ENCODE measurements around the gene PKIB.
"Not testable (repeated sequence)": the region's sequence is repeated elsewhere in the genome, so short reads cannot be mapped to it uniquely, and the experiment has no call there.

PKIB gene

DNA sequence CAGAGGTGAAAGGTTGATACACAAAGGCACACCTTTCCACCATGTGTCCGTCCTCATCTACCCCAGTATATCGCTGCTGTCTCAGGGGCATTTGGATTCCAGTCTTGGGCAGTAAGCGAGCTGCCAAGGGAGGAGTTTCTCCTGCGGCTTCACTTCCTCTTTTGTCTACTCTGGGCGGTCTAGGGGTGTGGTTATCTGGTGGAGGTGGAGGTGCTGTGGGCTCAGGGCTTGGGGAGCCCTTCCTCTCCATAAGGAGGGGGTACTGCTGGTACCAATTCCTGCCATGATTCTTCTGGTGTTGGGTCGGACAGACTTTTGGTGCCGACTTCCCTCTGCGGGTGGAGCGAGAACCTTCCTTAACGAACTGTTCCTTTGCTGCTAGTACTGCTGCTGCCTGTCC, 137.4 kb downstream of the PKIB start:
- no peaks in the 10 kb centered on the region for H3K4me1 ChIP-seq (ENCODE audit: insufficient read depth, low read length)
- H3K36me3 ChIP-seq (ENCODE audit: insufficient read depth, low read length): no peaks in the 10 kb centered on the region
- no peaks in the 10 kb centered on the region for H3K27me3 ChIP-seq (ENCODE audit: control insufficient read depth in 1 of 2, insufficient read depth in 2 of 2, low read length in 2 of 2)
- no peak overlapping the region for H3K9ac ChIP-seq (ENCODE audit: low read length)
- no peak overlapping the region for H3K27ac ChIP-seq (ENCODE audit: low read depth, low read length)
- no peak overlapping the region for H3K4me3 ChIP-seq (ENCODE audit: low read depth in 1 of 2, low read length in 2 of 2)
- no peaks in the 10 kb centered on the region for H3K9me3 ChIP-seq (ENCODE audit: low read length)

DNA sequence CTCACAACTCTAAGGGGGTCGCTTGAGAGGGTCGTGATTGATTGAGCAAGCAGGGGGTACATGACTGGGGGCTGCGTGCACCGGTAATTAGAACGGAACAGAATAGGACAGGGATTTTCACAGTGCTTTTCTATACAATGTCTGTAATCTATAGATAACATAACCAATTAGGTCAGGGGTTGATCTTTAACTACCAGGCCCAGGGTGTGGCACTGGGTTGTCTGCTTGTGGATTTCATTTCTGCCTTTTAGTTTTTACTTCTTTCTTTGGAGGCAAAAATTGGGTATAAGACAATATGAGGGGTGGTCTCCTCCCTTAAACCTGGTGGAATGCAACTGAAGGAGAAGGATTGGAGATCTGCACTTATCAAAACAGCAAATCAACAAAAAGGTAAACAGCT, 138.7 kb downstream of the PKIB start:
- H3K27ac ChIP-seq (ENCODE audit: low read depth, low read length); H3K27me3 ChIP-seq (ENCODE audit: control insufficient read depth in 1 of 2, insufficient read depth in 2 of 2, low read length in 2 of 2); H3K4me3 ChIP-seq (ENCODE audit: low read depth in 1 of 2, low read length in 2 of 2); H3K36me3 ChIP-seq (ENCODE audit: insufficient read depth, low read length); H3K9ac ChIP-seq (ENCODE audit: low read length); H3K9me3 ChIP-seq (ENCODE audit: low read length); H3K4me1 ChIP-seq (ENCODE audit: insufficient read depth, low read length): not testable (repeated sequence)

DNA sequence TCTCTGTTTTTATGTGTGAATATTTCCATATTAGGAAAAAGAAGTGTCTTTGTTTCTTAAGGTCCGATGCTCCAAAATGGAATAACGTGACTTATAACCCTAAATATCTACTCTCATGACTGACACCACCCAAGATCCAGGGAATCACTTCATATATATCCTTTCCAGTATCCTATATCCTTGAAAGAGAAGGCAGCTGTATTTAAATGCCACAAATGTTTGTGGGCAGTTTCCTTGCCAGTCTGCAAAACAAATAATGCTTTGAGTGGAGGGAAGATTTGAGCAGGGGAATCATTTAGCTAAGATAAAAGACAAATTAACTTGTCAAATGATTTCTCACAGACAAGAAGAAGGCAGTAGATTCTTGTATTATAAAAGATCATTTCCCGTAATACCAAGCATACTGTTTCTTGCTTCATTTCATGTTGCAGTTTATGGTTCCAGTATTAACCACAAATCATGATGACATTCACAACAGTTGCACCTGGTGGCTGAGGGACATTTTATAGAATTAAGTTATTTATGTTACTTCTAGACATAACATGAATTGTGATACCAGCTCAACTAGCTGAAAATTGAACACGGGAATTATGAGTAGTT, 139.3 kb downstream of the PKIB start:
- Histone ChIP-seq H3K27ac (ENCODE audit: low read depth, low read length) (no peak overlapping the region), H3K4me3 (ENCODE audit: low read depth in 1 of 2, low read length in 2 of 2) (no peak overlapping the region), H3K27me3 (ENCODE audit: control insufficient read depth in 1 of 2, insufficient read depth in 2 of 2, low read length in 2 of 2) (no peaks in the 10 kb centered on the region), H3K9me3 (ENCODE audit: low read length) (no peaks in the 10 kb centered on the region), H3K36me3 (ENCODE audit: insufficient read depth, low read length) (no peaks in the 10 kb centered on the region), H3K9ac (ENCODE audit: low read length) (no peak overlapping the region), H3K4me1 (ENCODE audit: insufficient read depth, low read length) (no peaks in the 10 kb centered on the region)

DNA sequence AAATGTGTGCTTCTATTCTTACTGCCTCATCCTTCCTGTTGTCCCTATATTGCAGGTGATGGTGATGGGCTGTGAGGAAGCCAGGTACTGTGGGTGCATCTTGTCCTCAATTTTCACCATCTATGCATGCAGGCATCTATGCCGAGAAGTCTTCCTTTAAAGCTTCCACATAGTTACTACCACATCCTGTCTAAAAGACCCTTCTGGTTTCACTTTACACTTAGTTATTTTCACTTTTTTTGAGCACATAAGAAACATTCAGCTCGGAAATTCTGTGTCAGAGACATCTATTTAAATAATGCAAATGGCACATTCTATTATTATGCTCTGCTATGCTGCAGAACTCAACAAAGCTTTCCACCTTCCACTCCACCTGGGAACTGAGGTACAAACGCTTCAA, 141.1 kb downstream of the PKIB start:
- no peak overlapping the region for H3K4me3 ChIP-seq (ENCODE audit: low read depth in 1 of 2, low read length in 2 of 2)
- H3K9ac ChIP-seq (ENCODE audit: low read length): no peak overlapping the region
- H3K9me3 ChIP-seq (ENCODE audit: low read length): no peaks in the 10 kb centered on the region
- no peak overlapping the region for H3K27ac ChIP-seq (ENCODE audit: low read depth, low read length)
- H3K27me3 ChIP-seq (ENCODE audit: control insufficient read depth in 1 of 2, insufficient read depth in 2 of 2, low read length in 2 of 2): no peaks in the 10 kb centered on the region
- H3K36me3 ChIP-seq (ENCODE audit: insufficient read depth, low read length): no peaks in the 10 kb centered on the region
- H3K4me1 ChIP-seq (ENCODE audit: insufficient read depth, low read length): no peaks in the 10 kb centered on the region

DNA sequence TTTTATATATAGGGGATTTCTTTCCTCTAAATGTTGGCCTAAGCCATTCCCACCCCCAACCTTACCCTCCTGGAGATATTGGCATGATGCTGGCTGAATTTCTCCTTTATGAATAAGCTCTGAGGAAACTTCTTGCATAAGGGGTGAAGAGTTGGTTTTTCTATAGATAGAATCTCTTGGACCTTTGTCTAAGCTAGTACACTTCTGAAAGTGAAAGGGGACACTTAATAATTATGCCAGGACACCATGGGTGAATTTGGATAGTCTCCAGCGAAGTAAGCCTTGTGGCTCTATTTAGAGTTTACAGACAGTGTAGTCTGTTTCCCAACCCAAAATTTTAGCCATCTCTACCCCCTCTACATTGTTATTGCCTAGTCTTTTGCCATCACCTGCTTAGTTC, 142.3 kb downstream of the PKIB start:
- Histone ChIP-seq H3K27me3 (ENCODE audit: control insufficient read depth in 1 of 2, insufficient read depth in 2 of 2, low read length in 2 of 2) (no peaks in the 10 kb centered on the region), H3K4me1 (ENCODE audit: insufficient read depth, low read length) (no peaks in the 10 kb centered on the region), H3K27ac (ENCODE audit: low read depth, low read length) (no peak overlapping the region), H3K36me3 (ENCODE audit: insufficient read depth, low read length) (no peaks in the 10 kb centered on the region), H3K9ac (ENCODE audit: low read length) (no peak overlapping the region), H3K4me3 (ENCODE audit: low read depth in 1 of 2, low read length in 2 of 2) (no peak overlapping the region), H3K9me3 (ENCODE audit: low read length) (no peaks in the 10 kb centered on the region)

DNA sequence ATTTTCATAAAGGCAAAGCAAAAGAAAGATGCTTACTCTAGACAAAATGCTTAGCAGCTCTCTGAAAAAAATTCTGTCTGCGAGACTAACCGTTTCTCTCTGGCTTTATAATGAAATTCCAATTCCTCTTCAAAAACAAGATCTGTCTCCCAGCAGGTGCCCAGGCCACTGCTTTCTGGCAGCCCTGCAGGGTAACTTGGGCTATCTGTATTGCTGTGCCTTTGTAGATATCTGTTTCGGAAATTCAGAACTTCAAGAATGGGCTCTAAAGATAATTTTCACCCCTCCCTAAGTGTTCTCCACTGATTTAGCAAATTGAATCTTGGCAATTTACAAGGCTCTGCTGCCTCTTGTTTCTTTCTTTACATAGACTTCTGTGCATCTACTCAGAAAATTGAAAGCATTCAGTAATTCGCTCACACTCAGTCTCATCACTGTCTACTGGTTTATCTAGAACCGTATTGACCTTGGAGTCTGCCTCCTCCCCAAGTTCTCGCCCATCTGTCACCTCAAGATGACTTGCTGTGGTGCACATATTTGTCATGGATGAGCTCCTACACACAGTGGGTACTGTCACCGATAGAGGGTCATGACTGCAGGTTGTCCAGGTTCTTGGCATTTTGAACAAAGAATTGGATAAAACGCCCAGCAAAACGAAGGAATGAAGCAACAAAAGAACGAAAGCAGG, 142.9 kb downstream of the PKIB start:
- Histone ChIP-seq H3K4me3 (ENCODE audit: low read depth in 1 of 2, low read length in 2 of 2) (no peak overlapping the region), H3K27me3 (ENCODE audit: control insufficient read depth in 1 of 2, insufficient read depth in 2 of 2, low read length in 2 of 2) (no peaks in the 10 kb centered on the region), H3K9me3 (ENCODE audit: low read length) (no peaks in the 10 kb centered on the region), H3K4me1 (ENCODE audit: insufficient read depth, low read length) (no peaks in the 10 kb centered on the region), H3K27ac (ENCODE audit: low read depth, low read length) (no peak overlapping the region), H3K36me3 (ENCODE audit: insufficient read depth, low read length) (no peaks in the 10 kb centered on the region), H3K9ac (ENCODE audit: low read length) (no peak overlapping the region)

DNA sequence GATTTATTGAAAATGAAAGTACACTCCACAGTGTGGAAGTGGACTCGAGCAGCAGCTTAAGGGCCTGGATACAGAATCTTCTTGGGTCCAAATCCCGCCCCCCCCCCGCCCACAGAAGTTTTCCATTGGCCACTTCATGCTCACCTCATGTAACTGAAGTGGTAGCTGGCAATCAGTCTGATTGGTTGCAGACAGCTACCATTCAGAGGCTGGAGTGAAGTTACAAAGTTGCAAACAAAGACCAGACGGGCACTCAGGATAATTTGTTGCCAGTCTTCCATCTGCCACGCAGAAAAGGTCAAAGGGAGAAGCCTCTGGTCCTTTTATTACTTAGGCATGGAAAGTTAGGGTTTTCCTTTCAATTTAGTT, 143.5 kb downstream of the PKIB start:
- H3K9me3 ChIP-seq (ENCODE audit: low read length): no peaks in the 10 kb centered on the region
- H3K36me3 ChIP-seq (ENCODE audit: insufficient read depth, low read length): no peaks in the 10 kb centered on the region
- no peak overlapping the region for H3K9ac ChIP-seq (ENCODE audit: low read length)
- H3K27me3 ChIP-seq (ENCODE audit: control insufficient read depth in 1 of 2, insufficient read depth in 2 of 2, low read length in 2 of 2): no peaks in the 10 kb centered on the region
- no peaks in the 10 kb centered on the region for H3K4me1 ChIP-seq (ENCODE audit: insufficient read depth, low read length)
- no peak overlapping the region for H3K4me3 ChIP-seq (ENCODE audit: low read depth in 1 of 2, low read length in 2 of 2)
- no peak overlapping the region for H3K27ac ChIP-seq (ENCODE audit: low read depth, low read length)

DNA sequence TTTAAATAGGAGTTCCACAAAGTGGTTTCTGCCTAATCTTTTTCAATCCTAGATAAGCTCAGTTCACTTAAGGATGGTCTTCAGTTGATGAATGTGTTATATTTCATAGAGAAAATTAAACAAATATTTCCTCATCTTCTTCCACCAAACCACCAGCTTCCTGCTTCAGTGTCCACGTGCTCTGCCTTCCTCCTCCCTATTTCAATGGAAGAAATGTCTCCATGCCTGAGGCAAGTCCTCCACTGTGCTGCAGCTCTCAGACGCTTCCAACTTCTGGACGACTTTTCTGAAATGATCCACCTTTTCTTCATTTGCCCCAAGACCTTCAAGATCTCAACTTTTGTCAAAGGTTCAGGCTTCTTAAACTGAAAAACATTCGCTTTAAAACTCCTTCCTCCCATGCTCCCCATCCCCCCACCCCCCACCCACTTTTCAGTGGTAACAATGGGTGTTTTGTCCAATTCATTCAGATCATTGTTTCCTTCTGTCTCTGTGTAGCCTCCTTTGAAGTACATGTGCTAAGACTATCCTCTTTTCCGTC, 144.1 kb downstream of the PKIB start:
- H3K27me3 ChIP-seq (ENCODE audit: control insufficient read depth in 1 of 2, insufficient read depth in 2 of 2, low read length in 2 of 2): no peaks in the 10 kb centered on the region
- H3K4me3 ChIP-seq (ENCODE audit: low read depth in 1 of 2, low read length in 2 of 2): no peak overlapping the region
- no peaks in the 10 kb centered on the region for H3K4me1 ChIP-seq (ENCODE audit: insufficient read depth, low read length)
- H3K36me3 ChIP-seq (ENCODE audit: insufficient read depth, low read length): no peaks in the 10 kb centered on the region
- H3K9me3 ChIP-seq (ENCODE audit: low read length): no peaks in the 10 kb centered on the region
- H3K27ac ChIP-seq (ENCODE audit: low read depth, low read length): no peak overlapping the region
- no peak overlapping the region for H3K9ac ChIP-seq (ENCODE audit: low read length)

DNA sequence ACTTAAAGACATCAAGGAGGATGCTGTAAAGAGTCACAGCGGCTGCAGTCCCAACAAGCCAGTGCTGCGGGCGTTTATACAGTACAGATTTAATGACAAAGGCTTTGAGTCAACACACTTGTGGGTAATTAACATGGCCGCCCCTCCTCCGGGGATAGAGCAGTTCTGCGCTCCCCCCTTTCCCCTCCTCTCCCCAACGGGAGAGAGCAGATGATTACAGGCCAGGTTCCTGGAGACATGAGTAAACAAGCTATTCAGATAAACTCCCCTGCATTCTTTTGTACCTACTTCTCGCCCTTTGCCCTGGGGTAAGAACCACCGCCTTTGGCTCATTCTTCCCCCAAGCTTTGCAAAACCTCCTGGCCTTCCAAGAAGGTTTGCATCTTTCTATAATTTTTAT, 145.7 kb downstream of the PKIB start:
- H3K36me3 ChIP-seq (ENCODE audit: insufficient read depth, low read length): no peaks in the 10 kb centered on the region
- no peaks in the 10 kb centered on the region for H3K27me3 ChIP-seq (ENCODE audit: control insufficient read depth in 1 of 2, insufficient read depth in 2 of 2, low read length in 2 of 2)
- H3K4me3 ChIP-seq (ENCODE audit: low read depth in 1 of 2, low read length in 2 of 2): no peak overlapping the region
- no peaks in the 10 kb centered on the region for H3K9me3 ChIP-seq (ENCODE audit: low read length)
- H3K4me1 ChIP-seq (ENCODE audit: insufficient read depth, low read length): no peaks in the 10 kb centered on the region
- H3K9ac ChIP-seq (ENCODE audit: low read length): no peak overlapping the region
- H3K27ac ChIP-seq (ENCODE audit: low read depth, low read length): no peak overlapping the region

DNA sequence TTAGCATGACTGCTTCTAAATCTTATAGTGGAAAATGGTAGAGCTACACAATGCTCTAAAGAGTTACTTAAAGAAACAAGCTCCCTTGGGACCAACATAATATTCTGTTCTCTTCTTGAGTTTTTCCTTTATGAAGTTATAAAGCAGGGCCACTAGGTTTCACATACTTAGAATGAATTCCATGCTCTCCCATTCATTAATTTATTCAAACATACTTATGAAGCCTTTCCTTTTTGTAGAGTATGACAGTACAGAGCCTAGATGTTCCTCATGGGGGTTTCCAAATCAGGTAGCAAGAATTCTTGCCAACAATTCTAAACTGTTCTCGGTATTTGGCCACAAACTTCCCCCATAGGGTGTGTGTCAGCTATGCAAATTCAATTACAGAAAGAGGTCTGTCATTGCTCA, 148.7 kb downstream of the PKIB start:
- H3K4me3 ChIP-seq (ENCODE audit: low read depth in 1 of 2, low read length in 2 of 2): no peak overlapping the region

DNA sequence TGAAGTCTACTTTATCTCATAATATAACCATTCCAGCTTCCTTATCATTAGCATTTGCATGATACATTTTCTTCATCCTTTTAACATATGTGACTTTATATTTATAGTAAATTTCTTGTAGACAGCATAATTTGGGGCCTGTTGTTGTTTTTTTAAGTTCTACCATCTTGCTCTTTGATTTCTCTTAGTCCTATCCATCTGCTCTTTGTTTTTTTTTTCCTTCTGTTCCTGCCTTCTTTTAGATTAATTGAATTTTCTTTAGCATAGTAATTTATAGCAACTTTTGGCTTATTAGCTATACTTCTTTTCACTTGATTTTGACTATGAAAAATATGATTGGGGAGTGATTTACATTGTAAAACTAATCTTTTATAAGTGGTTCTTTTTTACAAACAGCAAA, 150.1 kb downstream of the PKIB start:
- no peak overlapping the region for H3K27ac ChIP-seq (ENCODE audit: low read depth, low read length)
- no peaks in the 10 kb centered on the region for H3K9me3 ChIP-seq (ENCODE audit: low read length)
- no peak overlapping the region for H3K9ac ChIP-seq (ENCODE audit: low read length)
- no peaks in the 10 kb centered on the region for H3K36me3 ChIP-seq (ENCODE audit: insufficient read depth, low read length)
- no peak overlapping the region for H3K4me3 ChIP-seq (ENCODE audit: low read depth in 1 of 2, low read length in 2 of 2)
- H3K27me3 ChIP-seq (ENCODE audit: control insufficient read depth in 1 of 2, insufficient read depth in 2 of 2, low read length in 2 of 2): no peaks in the 10 kb centered on the region
- H3K4me1 ChIP-seq (ENCODE audit: insufficient read depth, low read length): no peaks in the 10 kb centered on the region

More for the DNA sequence above, 148.7 kb downstream of the PKIB start:
- no peak overlapping the region for H3K27ac ChIP-seq (ENCODE audit: low read depth, low read length)
- no peaks in the 10 kb centered on the region for H3K27me3 ChIP-seq (ENCODE audit: control insufficient read depth in 1 of 2, insufficient read depth in 2 of 2, low read length in 2 of 2)
- no peaks in the 10 kb centered on the region for H3K36me3 ChIP-seq (ENCODE audit: insufficient read depth, low read length)
- H3K4me1 ChIP-seq (ENCODE audit: insufficient read depth, low read length): no peaks in the 10 kb centered on the region
- no peaks in the 10 kb centered on the region for H3K9me3 ChIP-seq (ENCODE audit: low read length)
- no peak overlapping the region for H3K9ac ChIP-seq (ENCODE audit: low read length)

DNA sequence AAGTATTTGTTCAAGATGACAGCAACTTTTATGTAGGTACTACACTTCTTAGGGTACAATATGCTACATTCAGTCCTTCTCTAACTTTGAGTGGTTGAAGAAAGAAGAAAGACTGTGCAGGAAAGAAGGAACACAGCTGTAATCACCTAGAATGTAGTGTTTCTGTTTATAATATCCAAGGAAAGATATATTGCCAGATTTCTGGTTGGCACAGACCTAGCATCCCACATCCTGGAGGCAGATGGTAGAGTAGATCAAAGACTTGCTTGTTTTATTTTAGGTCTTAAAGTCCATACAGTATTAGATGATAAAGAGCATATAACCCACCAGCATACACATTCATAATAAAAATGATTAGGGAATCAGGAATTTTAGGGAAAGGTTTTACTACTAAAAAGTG, 156.1 kb downstream of the PKIB start:
- Histone ChIP-seq H3K27me3 (ENCODE audit: control insufficient read depth in 1 of 2, insufficient read depth in 2 of 2, low read length in 2 of 2) (no peaks in the 10 kb centered on the region), H3K36me3 (ENCODE audit: insufficient read depth, low read length) (no peaks in the 10 kb centered on the region), H3K9ac (ENCODE audit: low read length) (no peak overlapping the region), H3K9me3 (ENCODE audit: low read length) (no peaks in the 10 kb centered on the region), H3K27ac (ENCODE audit: low read depth, low read length) (no peak overlapping the region), H3K4me1 (ENCODE audit: insufficient read depth, low read length) (no peaks in the 10 kb centered on the region), H3K4me3 (ENCODE audit: low read depth in 1 of 2, low read length in 2 of 2) (no peak overlapping the region)

Data from muscle layer of colon (tissue), 2 donors.